ENCODE results near the gene PALM. TPM values are rescaled to one million over a fixed set of nuclear protein-coding genes. Genes with fewer than 3 reads are reported as not detected.
A peak's percentile ranks its signal among the peaks of the same experiment; 100 is the strongest.

The PALM gene
- total RNA-seq, 1 donor from 2014 or later: 60.0 TPM

DNA sequence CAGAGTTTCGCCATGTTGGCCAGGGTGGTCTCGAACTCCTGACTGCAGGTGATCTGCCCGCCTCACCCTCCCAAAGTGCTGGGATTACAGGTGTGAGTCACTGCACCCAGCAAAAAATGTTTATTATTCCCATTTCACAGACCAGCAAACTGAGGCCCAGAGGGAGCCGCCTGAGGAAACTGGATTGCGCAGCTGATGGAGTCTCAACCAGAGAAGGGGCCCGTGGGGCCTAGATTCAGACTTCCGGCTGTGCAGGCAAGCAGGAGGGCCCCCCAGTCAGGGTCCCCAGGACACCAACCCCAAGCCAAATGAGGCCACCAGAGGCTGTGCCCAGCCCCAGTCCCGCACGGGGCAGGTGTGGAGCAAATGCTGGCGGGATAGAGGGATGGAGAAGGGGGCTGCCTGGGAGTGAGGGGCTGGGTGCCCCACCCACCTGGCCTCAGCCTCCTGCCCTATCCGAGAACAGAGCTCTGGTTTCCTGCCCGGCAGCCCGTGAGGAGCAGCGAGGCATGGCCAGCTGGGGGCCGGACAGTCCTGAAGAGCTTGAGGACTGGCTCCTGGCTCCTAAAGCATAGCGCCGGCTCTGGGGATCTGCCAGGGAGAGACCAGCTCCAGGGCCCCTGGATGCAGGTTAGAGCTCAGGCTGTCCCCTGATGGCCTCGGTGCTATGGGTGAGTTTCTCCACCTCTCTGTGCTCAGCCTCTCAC, 64.1 kb downstream of the PALM start:
- H3K79me2 ChIP-seq (ENCODE audit: insufficient read depth, low read length): no peaks in the 10 kb centered on the region
- H3K27me3 Mint-ChIP-seq (ENCODE audit: low read depth, unreplicated experiment): no peaks in the 10 kb centered on the region
- no peak overlapping the region for H3K4me2 ChIP-seq (ENCODE audit: low read length)
- H3K36me3 ChIP-seq (ENCODE audit: insufficient read depth, low read length): no peaks in the 10 kb centered on the region
- no peaks in the 10 kb centered on the region for H3K36me3 Mint-ChIP-seq (ENCODE audit: low read depth, unreplicated experiment)
- DNase-seq (ENCODE audit: low read depth): no peak
- H3K27ac Mint-ChIP-seq (ENCODE audit: unreplicated experiment): no peak overlapping the region
- no peaks in the 10 kb centered on the region for H3K27me3 ChIP-seq (ENCODE audit: insufficient read depth, low read length)
- H3K9me3 Mint-ChIP-seq (ENCODE audit: unreplicated experiment): no peaks in the 10 kb centered on the region
- H3K4me3 Mint-ChIP-seq (ENCODE audit: unreplicated experiment): no peak overlapping the region
- no peaks in the 10 kb centered on the region for H3K9me3 ChIP-seq (ENCODE audit: insufficient read depth, low read depth, low read length)
- no peak overlapping the region for H2AFZ ChIP-seq (ENCODE audit: low read depth, low read length)
- peaks cover 5% of the 10 kb centered on the region for H3K4me1 ChIP-seq (ENCODE audit: insufficient read depth, low read length)
- H4K20me1 ChIP-seq (ENCODE audit: insufficient read depth, low read length): no peaks in the 10 kb centered on the region
- H3K4me1 Mint-ChIP-seq (ENCODE audit: low read depth, unreplicated experiment): peaks cover 5% of the 10 kb centered on the region
- H3K9ac ChIP-seq (ENCODE audit: low read length): no peak overlapping the region
- no peak overlapping the region for H3K4me3 ChIP-seq (ENCODE audit: insufficient read depth, low read depth, low read length)
- TF ChIP-seq, protein P1, sequence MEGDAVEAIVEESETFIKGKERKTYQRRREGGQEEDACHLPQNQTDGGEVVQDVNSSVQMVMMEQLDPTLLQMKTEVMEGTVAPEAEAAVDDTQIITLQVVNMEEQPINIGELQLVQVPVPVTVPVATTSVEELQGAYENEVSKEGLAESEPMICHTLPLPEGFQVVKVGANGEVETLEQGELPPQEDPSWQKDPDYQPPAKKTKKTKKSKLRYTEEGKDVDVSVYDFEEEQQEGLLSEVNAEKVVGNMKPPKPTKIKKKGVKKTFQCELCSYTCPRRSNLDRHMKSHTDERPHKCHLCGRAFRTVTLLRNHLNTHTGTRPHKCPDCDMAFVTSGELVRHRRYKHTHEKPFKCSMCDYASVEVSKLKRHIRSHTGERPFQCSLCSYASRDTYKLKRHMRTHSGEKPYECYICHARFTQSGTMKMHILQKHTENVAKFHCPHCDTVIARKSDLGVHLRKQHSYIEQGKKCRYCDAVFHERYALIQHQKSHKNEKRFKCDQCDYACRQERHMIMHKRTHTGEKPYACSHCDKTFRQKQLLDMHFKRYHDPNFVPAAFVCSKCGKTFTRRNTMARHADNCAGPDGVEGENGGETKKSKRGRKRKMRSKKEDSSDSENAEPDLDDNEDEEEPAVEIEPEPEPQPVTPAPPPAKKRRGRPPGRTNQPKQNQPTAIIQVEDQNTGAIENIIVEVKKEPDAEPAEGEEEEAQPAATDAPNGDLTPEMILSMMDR (IDR thresholded peaks at IDR 0.05; ENCODE audit: insufficient read depth, low read depth, low read length): no peak
- no peak for FAIRE-seq
- no peak overlapping the region for H3K27ac ChIP-seq (ENCODE audit: low read depth, low read length)

DNA sequence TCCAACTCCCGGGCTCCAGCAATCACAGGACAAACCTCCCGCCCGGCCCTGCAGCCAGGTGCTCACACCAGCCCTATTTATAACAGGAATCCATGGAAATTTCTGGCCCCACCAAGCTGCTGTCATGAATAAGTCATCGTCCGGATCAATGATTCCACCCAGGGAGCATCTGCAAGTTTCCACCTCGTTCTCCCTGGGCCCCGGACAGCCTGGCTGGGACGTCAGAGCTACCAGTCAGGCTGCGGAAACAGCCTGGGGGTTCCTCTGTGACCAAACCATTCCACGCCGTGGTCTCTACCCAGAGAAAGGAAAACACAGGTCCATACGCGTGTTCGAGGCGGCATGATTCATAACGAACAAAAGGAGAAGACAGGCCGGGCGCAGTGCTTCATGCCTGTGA, 67.8 kb downstream of the PALM start:
- Histone ChIP-seq H2AFZ (ENCODE audit: low read depth, low read length) (no peak overlapping the region), H3K9me3 (ENCODE audit: insufficient read depth, low read depth, low read length) (no peaks in the 10 kb centered on the region), H3K27me3 (ENCODE audit: insufficient read depth, low read length) (no peaks in the 10 kb centered on the region), H3K4me1 (ENCODE audit: insufficient read depth, low read length) (no peaks in the 10 kb centered on the region), H3K4me3 (ENCODE audit: insufficient read depth, low read depth, low read length) (no peak overlapping the region), H3K4me2 (ENCODE audit: low read length) (no peak overlapping the region), H3K79me2 (ENCODE audit: insufficient read depth, low read length) (no peaks in the 10 kb centered on the region), H3K9ac (ENCODE audit: low read length) (no peak overlapping the region), H3K36me3 (ENCODE audit: insufficient read depth, low read length) (no peaks in the 10 kb centered on the region), H3K27ac (ENCODE audit: low read depth, low read length) (no peak overlapping the region), H4K20me1 (ENCODE audit: insufficient read depth, low read length) (no peaks in the 10 kb centered on the region)
- TF ChIP-seq, protein P1 (IDR thresholded peaks at IDR 0.05; ENCODE audit: insufficient read depth, low read depth, low read length): no peak
- no peak for TF ChIP-seq EZH2 (IDR thresholded peaks at IDR 0.05; ENCODE audit: insufficient read depth, low read length)
- H3K9me3 Mint-ChIP-seq (ENCODE audit: unreplicated experiment): no peaks in the 10 kb centered on the region
- no peaks in the 10 kb centered on the region for H3K4me1 Mint-ChIP-seq (ENCODE audit: low read depth, unreplicated experiment)
- peak overlapping the region; percentile 26 for H3K27ac Mint-ChIP-seq (ENCODE audit: unreplicated experiment)
- H3K36me3 Mint-ChIP-seq (ENCODE audit: low read depth, unreplicated experiment): no peaks in the 10 kb centered on the region
- H3K27me3 Mint-ChIP-seq (ENCODE audit: low read depth, unreplicated experiment): no peaks in the 10 kb centered on the region
- FAIRE-seq: no peak
- DNase-seq (ENCODE audit: low read depth): no peak
- no peak overlapping the region for H3K4me3 Mint-ChIP-seq (ENCODE audit: unreplicated experiment)

DNA sequence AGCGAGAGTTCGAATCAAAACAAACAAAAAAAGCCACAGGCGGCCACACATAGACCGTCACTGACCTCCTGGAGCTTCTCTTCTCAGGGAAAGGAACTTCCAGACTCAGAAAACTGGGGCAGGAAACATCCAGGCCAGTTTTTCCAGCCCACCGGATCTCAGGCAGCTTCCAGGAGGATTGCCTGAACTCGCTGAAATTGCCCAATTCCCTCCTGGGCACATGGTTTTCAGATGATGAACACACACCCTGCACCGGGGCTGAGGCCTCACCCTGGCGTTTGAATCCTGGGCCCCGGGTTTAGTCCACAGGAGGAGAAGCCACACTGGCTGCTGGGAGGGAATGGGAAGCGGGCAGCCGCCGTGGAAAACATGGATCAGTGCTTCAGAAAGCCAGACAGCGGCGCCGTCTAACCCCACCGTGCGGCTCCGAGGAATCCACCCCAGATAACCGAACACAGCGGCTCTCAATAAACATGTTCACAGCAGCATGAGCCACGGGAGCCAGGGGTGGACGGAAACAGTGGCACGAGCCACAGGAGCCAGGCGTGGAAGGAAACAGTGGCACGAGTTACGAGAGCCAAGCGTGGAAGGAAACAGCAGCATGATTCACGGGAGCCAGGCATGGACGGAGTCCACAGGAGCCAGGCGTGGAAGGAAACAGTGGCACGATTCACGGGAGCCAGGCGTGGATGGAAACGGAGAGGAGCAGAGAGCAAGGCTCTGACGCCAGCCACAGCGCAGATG, 70.3 kb downstream of the PALM start:
- H3K79me2 ChIP-seq (ENCODE audit: insufficient read depth, low read length): no peaks in the 10 kb centered on the region
- TF ChIP-seq EZH2 (IDR thresholded peaks at IDR 0.05; ENCODE audit: insufficient read depth, low read length): no peak
- TF ChIP-seq, protein P1 (IDR thresholded peaks at IDR 0.05; ENCODE audit: insufficient read depth, low read depth, low read length): no peak
- no peak overlapping the region for H3K27ac Mint-ChIP-seq (ENCODE audit: unreplicated experiment)
- peak overlapping the region; percentile 48 for H3K4me2 ChIP-seq (ENCODE audit: low read length)
- H3K9ac ChIP-seq (ENCODE audit: low read length): peak overlapping the region; percentile 50
- H3K4me3 ChIP-seq (ENCODE audit: insufficient read depth, low read depth, low read length): no peak overlapping the region
- H4K20me1 ChIP-seq (ENCODE audit: insufficient read depth, low read length): no peaks in the 10 kb centered on the region
- H3K4me3 Mint-ChIP-seq (ENCODE audit: unreplicated experiment): no peak overlapping the region
- no peaks in the 10 kb centered on the region for H3K9me3 Mint-ChIP-seq (ENCODE audit: unreplicated experiment)
- no peaks in the 10 kb centered on the region for H3K36me3 ChIP-seq (ENCODE audit: insufficient read depth, low read length)
- peak; percentile 85 for DNase-seq (ENCODE audit: low read depth)
- H3K27me3 Mint-ChIP-seq (ENCODE audit: low read depth, unreplicated experiment): no peaks in the 10 kb centered on the region
- peaks cover 6% of the 10 kb centered on the region for H3K4me1 Mint-ChIP-seq (ENCODE audit: low read depth, unreplicated experiment)
- FAIRE-seq: no peak
- H2AFZ ChIP-seq (ENCODE audit: low read depth, low read length): peak overlapping the region; percentile 62
- H3K27me3 ChIP-seq (ENCODE audit: insufficient read depth, low read length): no peaks in the 10 kb centered on the region
- no peaks in the 10 kb centered on the region for H3K36me3 Mint-ChIP-seq (ENCODE audit: low read depth, unreplicated experiment)
- no peaks in the 10 kb centered on the region for H3K9me3 ChIP-seq (ENCODE audit: insufficient read depth, low read depth, low read length)
- peaks cover 14% of the 10 kb centered on the region for H3K4me1 ChIP-seq (ENCODE audit: insufficient read depth, low read length)
- H3K27ac ChIP-seq (ENCODE audit: low read depth, low read length): peak overlapping the region; percentile 26
